LNCaP clone FGC (cell line): Measurements from ENCODE around the gene IGF2BP3.

ENCODE experiments used
- DNase-seq: peaks from one replicate; pipeline ENCODE4 v3.0.0-alpha.2; 2011; ENCODE audit warnings: low read depth
- H3K4me3 ChIP-seq: 2 replicates; pipeline ENCODE4 v1.5.1; 2011; ENCODE audit warnings: mild to moderate bottlenecking, low read depth, low read length, control low read depth
- TF ChIP-seq, protein P1 (sequence below): IDR thresholded peaks from 2 replicates; pipeline ENCODE4 v1.5.1; 2012; ENCODE audit warnings: mild to moderate bottlenecking; ENCODE audit not compliant: control insufficient read depth, insufficient read depth; ENCODE audit errors: extremely low read depth

The IGF2BP3 gene

DNA sequence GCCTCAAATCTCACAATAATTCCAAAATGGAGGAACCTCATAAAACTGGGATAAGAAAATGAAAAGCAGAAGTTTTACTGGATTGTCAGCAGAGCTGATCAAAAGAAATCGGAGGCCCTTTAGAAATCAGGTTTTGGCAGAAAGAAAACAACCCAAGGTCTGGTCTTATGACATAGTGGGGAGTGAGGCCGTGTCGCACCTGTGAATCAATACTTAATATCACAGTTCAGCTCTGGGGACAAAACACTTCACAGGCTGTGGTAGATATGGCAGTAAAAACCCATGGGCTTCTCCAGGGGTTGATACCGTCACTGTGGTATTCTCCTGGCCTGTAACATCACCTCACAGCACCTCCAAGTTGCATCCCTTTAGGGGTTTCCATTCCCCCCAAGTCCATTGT lies 177.7 kb downstream of the IGF2BP3 start:
- no peak for DNase-seq
- H3K4me3 ChIP-seq = no peak overlapping the region
- TF ChIP-seq, protein P1, sequence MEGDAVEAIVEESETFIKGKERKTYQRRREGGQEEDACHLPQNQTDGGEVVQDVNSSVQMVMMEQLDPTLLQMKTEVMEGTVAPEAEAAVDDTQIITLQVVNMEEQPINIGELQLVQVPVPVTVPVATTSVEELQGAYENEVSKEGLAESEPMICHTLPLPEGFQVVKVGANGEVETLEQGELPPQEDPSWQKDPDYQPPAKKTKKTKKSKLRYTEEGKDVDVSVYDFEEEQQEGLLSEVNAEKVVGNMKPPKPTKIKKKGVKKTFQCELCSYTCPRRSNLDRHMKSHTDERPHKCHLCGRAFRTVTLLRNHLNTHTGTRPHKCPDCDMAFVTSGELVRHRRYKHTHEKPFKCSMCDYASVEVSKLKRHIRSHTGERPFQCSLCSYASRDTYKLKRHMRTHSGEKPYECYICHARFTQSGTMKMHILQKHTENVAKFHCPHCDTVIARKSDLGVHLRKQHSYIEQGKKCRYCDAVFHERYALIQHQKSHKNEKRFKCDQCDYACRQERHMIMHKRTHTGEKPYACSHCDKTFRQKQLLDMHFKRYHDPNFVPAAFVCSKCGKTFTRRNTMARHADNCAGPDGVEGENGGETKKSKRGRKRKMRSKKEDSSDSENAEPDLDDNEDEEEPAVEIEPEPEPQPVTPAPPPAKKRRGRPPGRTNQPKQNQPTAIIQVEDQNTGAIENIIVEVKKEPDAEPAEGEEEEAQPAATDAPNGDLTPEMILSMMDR = no peak

DNA sequence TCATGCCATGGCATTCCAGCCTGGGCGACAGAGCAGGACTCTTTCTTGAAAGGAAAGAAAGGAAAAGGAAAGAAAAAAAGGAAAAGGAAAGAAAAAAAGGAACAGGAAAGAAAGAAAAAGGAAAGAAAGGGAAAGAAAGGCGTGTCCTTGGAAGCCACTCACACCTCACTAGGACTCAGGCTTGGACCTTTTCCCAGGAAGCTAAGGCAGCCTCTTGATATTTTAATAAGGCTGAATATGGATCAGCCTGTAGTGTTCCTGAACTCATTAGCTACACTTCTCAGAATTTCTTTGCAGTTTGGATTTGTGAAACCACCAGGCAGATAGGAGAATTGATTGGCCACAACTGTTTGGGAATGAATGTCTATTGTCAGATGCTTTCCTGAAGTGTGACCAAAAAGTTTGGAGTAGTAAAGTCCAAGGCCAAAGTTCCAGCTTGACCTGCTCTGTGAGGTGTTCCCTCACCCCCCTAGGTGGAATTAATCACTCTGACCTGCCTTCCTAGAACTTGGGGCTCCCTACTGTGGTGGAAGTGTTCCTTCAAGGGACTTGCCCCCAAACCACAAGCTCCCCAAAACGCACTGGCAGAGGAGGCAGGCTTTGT lies 178.2 kb downstream of the IGF2BP3 start:
- H3K4me3 ChIP-seq = no peak overlapping the region
- peak; percentile 13 for DNase-seq
- TF ChIP-seq, protein P1 = no peak

DNA sequence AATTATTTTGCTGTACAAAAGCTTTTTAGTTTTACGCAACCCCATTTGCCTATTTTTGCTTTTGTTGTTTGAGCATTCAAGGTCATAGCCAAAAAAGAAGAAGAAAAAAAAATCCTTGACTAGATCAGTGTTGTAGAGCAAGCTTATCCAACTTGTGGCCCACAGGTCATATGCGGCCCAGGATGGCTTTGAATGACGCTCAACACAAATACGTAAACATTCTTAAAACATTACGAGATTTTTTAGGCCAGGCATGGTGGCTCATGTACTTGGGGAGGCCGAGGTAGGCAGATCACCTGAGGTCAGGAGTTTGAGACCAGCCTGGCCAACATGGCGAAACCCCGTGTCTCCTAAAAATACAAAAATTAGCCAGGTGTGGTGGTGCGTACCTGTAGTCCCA lies 179.3 kb downstream of the IGF2BP3 start:
- TF ChIP-seq, protein P1 = no peak
- DNase-seq = no peak
- no peak overlapping the region for H3K4me3 ChIP-seq

DNA sequence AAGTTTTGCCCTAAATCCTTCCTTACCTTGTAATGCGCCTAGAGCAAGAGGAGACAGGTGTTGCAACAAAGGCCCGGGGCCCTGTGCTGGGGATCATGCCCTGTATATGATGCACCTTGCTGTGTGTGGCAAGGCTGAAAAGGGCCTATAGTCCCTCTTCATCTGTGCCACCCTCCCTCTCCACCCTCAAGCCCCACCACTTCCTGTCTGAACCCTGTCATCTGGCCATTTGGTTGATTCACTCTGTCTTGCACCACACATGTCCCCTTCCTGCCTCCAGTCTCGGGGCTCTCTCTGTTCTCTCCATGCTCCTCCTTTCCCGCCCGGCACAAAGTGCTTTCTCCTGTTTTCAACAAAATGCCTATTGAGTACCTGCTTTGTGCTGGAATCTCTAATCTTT lies 182.7 kb downstream of the IGF2BP3 start:
- TF ChIP-seq, protein P1 = no peak

DNA sequence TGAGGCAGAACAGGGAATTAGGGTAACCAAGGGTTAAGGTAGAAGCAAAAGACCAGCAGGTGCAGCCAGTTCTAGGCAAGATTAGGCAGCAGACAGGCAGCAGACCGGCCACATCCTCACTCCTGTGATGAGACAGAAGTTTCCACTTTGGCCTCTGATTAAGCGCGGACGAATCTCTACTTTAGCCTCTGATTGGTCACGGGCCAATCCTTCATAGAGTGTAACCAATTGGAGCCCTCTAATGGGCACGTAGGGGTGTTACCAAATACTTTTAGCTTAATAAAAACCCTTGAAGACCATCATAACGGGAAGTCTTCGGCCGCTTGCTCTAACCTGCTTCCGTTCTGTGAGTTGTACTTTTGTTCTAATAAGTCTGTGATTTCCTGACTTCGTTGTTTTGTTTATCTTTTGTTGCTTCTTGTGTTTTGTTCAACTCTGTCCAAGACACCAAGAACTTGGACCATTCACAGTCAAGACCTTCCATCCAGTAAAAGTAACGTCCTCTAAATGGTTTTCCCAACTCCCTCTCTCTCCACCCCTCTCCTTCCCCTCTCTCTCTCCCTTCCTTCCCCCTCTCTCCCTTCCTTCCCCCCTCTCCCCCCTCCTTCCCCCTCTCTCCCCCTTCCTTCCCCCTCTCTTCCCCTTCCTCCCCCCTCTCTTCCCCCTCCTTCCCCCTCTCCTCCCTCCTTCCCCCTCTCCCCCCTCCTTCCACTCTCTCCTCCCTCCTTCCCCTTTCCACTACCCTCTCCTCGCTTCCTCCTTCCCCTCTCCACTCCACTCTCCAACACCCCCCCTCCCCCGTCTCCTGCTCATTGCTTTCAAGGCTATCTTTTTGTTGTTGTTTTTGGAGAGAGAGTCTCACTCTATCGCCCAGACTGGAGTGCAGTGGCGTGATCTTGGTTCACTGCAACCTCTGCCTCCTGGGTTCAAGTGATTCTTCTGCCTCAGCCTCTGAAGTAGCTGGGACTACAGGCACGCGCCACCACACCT lies 184.3 kb downstream of the IGF2BP3 start:
- TF ChIP-seq, protein P1 = no peak
- H3K4me3 ChIP-seq = no peak overlapping the region
- no peak for DNase-seq

More for the DNA sequence above, 182.7 kb downstream of the IGF2BP3 start:
- DNase-seq = no peak
- no peak overlapping the region for H3K4me3 ChIP-seq

DNA sequence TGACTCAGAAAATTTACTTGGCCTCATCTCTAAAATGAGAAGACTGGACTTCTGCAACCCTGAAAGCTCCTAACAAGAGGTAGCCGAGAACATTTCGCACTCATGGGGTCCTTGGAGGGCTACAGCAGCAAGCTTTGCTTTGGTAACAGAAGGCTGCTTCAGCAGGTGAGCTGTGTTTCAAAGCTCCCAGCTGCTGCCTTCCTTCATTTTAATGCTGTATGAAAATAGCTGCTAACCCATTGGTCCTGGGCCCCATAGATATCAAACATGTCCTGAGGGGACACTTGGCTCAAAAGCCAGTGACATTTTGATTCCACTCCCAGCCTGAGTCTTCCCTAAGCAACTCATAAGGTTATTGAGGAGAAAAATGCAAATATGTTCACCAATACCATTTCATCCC lies 185.4 kb downstream of the IGF2BP3 start:
- no peak overlapping the region for H3K4me3 ChIP-seq
- TF ChIP-seq, protein P1 = no peak
- DNase-seq = no peak
